Measurements from ENCODE around the gene VSIG10L.
A peak's percentile ranks its signal among the peaks of the same experiment; 100 is the strongest.

Gene VSIG10L

DNA sequence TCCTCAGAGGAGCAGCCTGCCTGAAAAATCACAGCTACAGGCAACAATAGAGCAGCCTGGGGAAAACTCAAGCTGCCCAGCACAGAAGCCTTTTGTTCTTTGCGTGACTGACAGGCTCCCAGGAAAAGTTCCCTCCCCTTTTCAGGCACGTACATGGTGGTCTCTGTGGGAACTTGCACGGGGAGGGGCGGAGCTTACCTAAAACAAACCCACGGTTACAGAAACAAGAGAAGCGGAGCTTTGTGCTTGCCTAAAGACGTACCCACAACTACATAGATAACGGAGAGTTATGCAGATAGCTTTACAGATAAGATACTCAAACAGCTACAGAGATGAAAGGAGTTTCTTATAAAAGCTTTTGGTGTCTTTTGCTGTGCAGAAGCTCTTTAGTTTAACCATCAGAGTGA, 12.8 kb upstream of the VSIG10L start:
- H4K91ac ChIP-seq (ENCODE audit: low read length): no peak overlapping the region
- H3K4me2 ChIP-seq (ENCODE audit: low read length, poor library complexity, severe bottlenecking): no peak overlapping the region
- no peak overlapping the region for H3K23ac ChIP-seq (ENCODE audit: low read length in 2 of 2)
- H2BK12ac ChIP-seq (ENCODE audit: low read length in 2 of 2): peak overlapping the region in 1 of 2 experiments; percentile 35
- no peak overlapping the region for H3K14ac ChIP-seq (ENCODE audit: low read length in 2 of 2)
- WGBS: 5% methylated on average over 4 of the region's 8 CpGs
- H3K4ac ChIP-seq (ENCODE audit: low read depth in 1 of 2, low read length in 2 of 2): no peak overlapping the region
- H3K9ac ChIP-seq (ENCODE audit: low read length): no peak overlapping the region
- H2BK5ac ChIP-seq (ENCODE audit: low read depth, low read length, poor library complexity, severe bottlenecking): no peak overlapping the region
- no peaks in the 10 kb centered on the region for H3K27me3 ChIP-seq (ENCODE audit: control insufficient read depth in 1 of 2, insufficient read depth in 1 of 2, low read length in 2 of 2)
- H3K27ac ChIP-seq (ENCODE audit: low read length, poor library complexity, severe bottlenecking): no peak overlapping the region
- peaks cover 12% of the 10 kb centered on the region for H3K4me1 ChIP-seq (ENCODE audit: control insufficient read depth, insufficient read depth, low read depth, low read length)
- DNase-seq: peak; percentile 46
- H2AFZ ChIP-seq (ENCODE audit: low read depth, low read length): no peak overlapping the region
- no peak overlapping the region for H2BK120ac ChIP-seq (ENCODE audit: low read depth, low read length)
- peaks cover 17% of the 10 kb centered on the region for H3K79me1 ChIP-seq (replicated peaks; ENCODE audit: low read length, poor library complexity, severe bottlenecking)
- H3K4me3 ChIP-seq (ENCODE audit: insufficient read depth in 1 of 2, low read depth in 1 of 2, low read length in 2 of 2): no peak overlapping the region
- no peak overlapping the region for H4K8ac ChIP-seq (ENCODE audit: low read length)
- peaks cover 33 to 44% of the 10 kb centered on the region in 2 experiments for H3K36me3 ChIP-seq (ENCODE audit: control insufficient read depth in 1 of 2, insufficient read depth in 2 of 2, low read depth in 1 of 2, low read length in 2 of 2)
- no peaks in the 10 kb centered on the region for H3K9me3 ChIP-seq (ENCODE audit: control insufficient read depth, low read length)
- no peak overlapping the region for H3K18ac ChIP-seq (ENCODE audit: low read depth in 1 of 2, low read length in 2 of 2)
- H2AK5ac ChIP-seq (ENCODE audit: low read length, severe bottlenecking): no peak overlapping the region
- H2BK15ac ChIP-seq (ENCODE audit: low read depth, poor library complexity, severe bottlenecking): no peak overlapping the region

DNA sequence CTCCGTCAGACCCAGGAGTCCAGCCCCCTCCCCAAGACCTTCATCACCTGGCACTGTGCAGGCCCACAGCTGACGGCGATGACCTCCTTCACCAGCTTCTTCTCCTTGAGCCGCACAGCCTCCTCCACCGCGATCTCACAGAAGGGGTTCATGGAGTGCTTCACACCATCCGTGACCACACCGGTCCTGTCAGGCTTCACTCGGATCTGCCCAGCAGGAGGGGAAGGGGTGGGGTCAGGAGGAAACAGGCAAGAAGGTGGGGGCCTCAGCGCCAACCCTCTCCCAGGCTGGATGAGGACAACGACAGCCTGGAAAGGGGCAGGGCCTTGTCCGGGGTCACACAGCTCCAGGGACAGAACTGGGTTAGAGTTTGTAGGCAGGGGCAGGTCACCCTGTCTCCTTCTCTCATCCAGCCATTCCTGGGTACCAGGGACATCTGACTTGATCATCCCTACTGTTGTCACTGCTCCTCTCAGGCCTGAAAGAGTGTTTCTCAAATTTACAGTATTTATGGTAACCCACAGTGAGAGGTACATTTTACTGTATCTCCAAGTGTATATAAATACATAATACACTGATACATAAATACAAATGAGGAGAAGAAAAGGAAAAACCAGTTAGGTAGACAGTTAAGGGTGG, 12.3 kb upstream of the VSIG10L start:
- H2BK15ac ChIP-seq (ENCODE audit: low read depth, poor library complexity, severe bottlenecking): no peak overlapping the region
- H2BK12ac ChIP-seq (ENCODE audit: low read length in 2 of 2): peak overlapping the region; percentile 0 to 69
- H3K79me1 ChIP-seq (replicated peaks; ENCODE audit: low read length, poor library complexity, severe bottlenecking): peaks cover 16% of the 10 kb centered on the region
- H3K4me2 ChIP-seq (ENCODE audit: low read length, poor library complexity, severe bottlenecking): no peak overlapping the region
- no peak overlapping the region for H2BK5ac ChIP-seq (ENCODE audit: low read depth, low read length, poor library complexity, severe bottlenecking)
- 56% methylated on average over 10 of the region's 12 CpGs for WGBS
- H3K23ac ChIP-seq (ENCODE audit: low read length in 2 of 2): no peak overlapping the region
- H3K36me3 ChIP-seq (ENCODE audit: control insufficient read depth in 1 of 2, insufficient read depth in 2 of 2, low read depth in 1 of 2, low read length in 2 of 2): peaks cover 38 to 44% of the 10 kb centered on the region in 2 experiments
- H2AFZ ChIP-seq (ENCODE audit: low read depth, low read length): no peak overlapping the region
- H3K18ac ChIP-seq (ENCODE audit: low read depth in 1 of 2, low read length in 2 of 2): peak overlapping the region; percentile 75 to 77
- H3K14ac ChIP-seq (ENCODE audit: low read length in 2 of 2): peak overlapping the region in 1 of 2 experiments; percentile 3
- H2BK120ac ChIP-seq (ENCODE audit: low read depth, low read length): no peak overlapping the region
- no peaks in the 10 kb centered on the region for H3K27me3 ChIP-seq (ENCODE audit: control insufficient read depth in 1 of 2, insufficient read depth in 1 of 2, low read length in 2 of 2)
- no peaks in the 10 kb centered on the region for H3K9me3 ChIP-seq (ENCODE audit: control insufficient read depth, low read length)
- no peak overlapping the region for H3K9ac ChIP-seq (ENCODE audit: low read length)
- peak overlapping the region; percentile 52 for H4K8ac ChIP-seq (ENCODE audit: low read length)
- peaks cover 10% of the 10 kb centered on the region for H3K4me1 ChIP-seq (ENCODE audit: control insufficient read depth, insufficient read depth, low read depth, low read length)
- no peak for DNase-seq
- H2AK5ac ChIP-seq (ENCODE audit: low read length, severe bottlenecking): no peak overlapping the region
- H3K4me3 ChIP-seq (ENCODE audit: insufficient read depth in 1 of 2, low read depth in 1 of 2, low read length in 2 of 2): no peak overlapping the region
- H3K27ac ChIP-seq (ENCODE audit: low read length, poor library complexity, severe bottlenecking): no peak overlapping the region
- peak overlapping the region; percentile 71 for H4K91ac ChIP-seq (ENCODE audit: low read length)
- H3K4ac ChIP-seq (ENCODE audit: low read depth in 1 of 2, low read length in 2 of 2): peak overlapping the region in 1 of 2 experiments; percentile 15

DNA sequence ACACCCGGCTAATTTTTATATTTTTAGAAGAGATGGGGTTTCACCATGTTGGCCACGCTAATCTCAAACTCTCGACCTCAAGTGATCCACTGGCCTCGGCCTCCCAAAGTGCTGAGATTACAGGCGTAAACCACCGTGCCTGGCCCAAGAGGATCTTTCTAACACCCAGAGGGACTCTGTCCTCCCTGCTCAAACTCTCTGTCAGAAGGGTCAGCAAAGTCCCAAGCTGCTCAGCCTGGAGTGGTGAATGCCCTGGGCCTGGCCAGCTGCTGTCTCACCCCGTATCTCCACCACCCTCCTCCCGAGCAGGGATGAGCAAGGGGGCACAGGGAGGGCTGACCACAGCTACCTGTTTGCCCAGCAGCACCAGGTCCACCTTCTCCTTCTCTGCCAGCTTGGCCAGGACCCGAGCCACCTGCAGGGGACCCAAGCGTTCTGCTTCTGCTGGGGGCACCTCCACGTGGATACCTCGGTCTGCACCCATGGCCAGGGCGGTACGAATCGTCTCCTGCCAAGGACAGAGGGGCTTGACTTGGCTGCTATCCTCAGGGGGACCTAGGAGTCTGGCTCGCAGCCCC, 10.9 kb upstream of the VSIG10L start:
- H3K23ac ChIP-seq (ENCODE audit: low read length in 2 of 2): no peak overlapping the region

DNA sequence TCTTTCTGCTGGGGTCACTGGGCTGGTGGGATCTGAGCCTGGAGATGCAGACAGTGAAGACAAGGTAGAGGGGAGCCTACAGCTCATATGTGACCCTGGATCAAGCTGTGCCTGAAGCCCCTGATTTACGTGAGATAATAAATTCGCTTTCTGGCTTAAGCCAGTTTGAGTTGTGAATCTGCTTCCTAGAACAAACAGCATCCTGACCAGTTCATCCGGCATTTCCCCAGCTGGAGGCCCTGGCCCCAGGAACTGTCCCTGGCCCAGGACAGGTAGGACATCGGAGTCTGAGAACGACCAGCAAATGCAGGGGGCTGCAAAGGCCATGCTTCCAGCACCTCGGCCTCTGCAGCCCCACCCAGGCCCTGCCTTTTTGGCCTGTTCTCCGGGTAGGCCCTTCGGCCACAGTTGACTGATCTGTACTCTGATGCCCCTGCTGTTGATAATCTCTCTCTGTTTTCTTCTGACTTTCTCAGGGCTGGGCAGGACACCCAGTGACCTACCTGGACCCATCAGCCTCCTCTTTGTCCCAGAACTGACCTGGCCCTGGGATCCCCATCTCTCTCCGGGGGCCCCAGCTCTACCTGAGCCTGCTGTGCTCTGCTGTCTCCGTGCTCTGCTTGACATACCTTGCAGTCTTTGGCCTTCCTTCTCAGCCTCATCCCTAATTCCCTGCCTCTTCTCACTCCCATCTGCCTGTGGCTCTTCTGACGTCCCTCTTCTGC, 9.5 kb upstream of the VSIG10L start:
- Histone ChIP-seq H2BK5ac (ENCODE audit: low read depth, low read length, poor library complexity, severe bottlenecking) (no peak overlapping the region), H2BK12ac (ENCODE audit: low read length in 2 of 2) (peak overlapping the region in 1 of 2 experiments; percentile 6), H3K27me3 (ENCODE audit: control insufficient read depth in 1 of 2, insufficient read depth in 1 of 2, low read length in 2 of 2) (no peaks in the 10 kb centered on the region), H3K36me3 (ENCODE audit: control insufficient read depth in 1 of 2, insufficient read depth in 2 of 2, low read depth in 1 of 2, low read length in 2 of 2) (peaks cover 49 to 61% of the 10 kb centered on the region in 2 experiments), H2BK15ac (ENCODE audit: low read depth, poor library complexity, severe bottlenecking) (peak overlapping the region; percentile 37), H2BK120ac (ENCODE audit: low read depth, low read length) (no peak overlapping the region), H3K79me1 (replicated peaks; ENCODE audit: low read length, poor library complexity, severe bottlenecking) (peaks cover 7% of the 10 kb centered on the region), H4K91ac (ENCODE audit: low read length) (no peak overlapping the region), H3K23ac (ENCODE audit: low read length in 2 of 2) (no peak overlapping the region), H2AFZ (ENCODE audit: low read depth, low read length) (no peak overlapping the region), H3K9me3 (ENCODE audit: control insufficient read depth, low read length) (no peaks in the 10 kb centered on the region), H3K4me1 (ENCODE audit: control insufficient read depth, insufficient read depth, low read depth, low read length) (peaks cover 7% of the 10 kb centered on the region), H3K14ac (ENCODE audit: low read length in 2 of 2) (no peak overlapping the region), H4K8ac (ENCODE audit: low read length) (no peak overlapping the region), H3K27ac (ENCODE audit: low read length, poor library complexity, severe bottlenecking) (no peak overlapping the region), H3K4ac (ENCODE audit: low read depth in 1 of 2, low read length in 2 of 2) (no peak overlapping the region), H3K18ac (ENCODE audit: low read depth in 1 of 2, low read length in 2 of 2) (peak overlapping the region in 1 of 2 experiments; percentile 67), H3K4me3 (ENCODE audit: insufficient read depth in 1 of 2, low read depth in 1 of 2, low read length in 2 of 2) (no peak overlapping the region), H2AK5ac (ENCODE audit: low read length, severe bottlenecking) (no peak overlapping the region), H3K4me2 (ENCODE audit: low read length, poor library complexity, severe bottlenecking) (no peak overlapping the region), H3K9ac (ENCODE audit: low read length) (no peak overlapping the region)
- no peak for DNase-seq
- WGBS: 97% methylated on average over 11 of the region's 11 CpGs

More for the DNA sequence above, 10.9 kb upstream of the VSIG10L start:
- Histone ChIP-seq H2BK5ac (ENCODE audit: low read depth, low read length, poor library complexity, severe bottlenecking) (no peak overlapping the region), H3K4me2 (ENCODE audit: low read length, poor library complexity, severe bottlenecking) (no peak overlapping the region), H3K4me3 (ENCODE audit: insufficient read depth in 1 of 2, low read depth in 1 of 2, low read length in 2 of 2) (no peak overlapping the region), H3K27ac (ENCODE audit: low read length, poor library complexity, severe bottlenecking) (no peak overlapping the region), H2BK15ac (ENCODE audit: low read depth, poor library complexity, severe bottlenecking) (no peak overlapping the region), H3K4ac (ENCODE audit: low read depth in 1 of 2, low read length in 2 of 2) (no peak overlapping the region), H2BK12ac (ENCODE audit: low read length in 2 of 2) (no peak overlapping the region), H2BK120ac (ENCODE audit: low read depth, low read length) (no peak overlapping the region), H3K27me3 (ENCODE audit: control insufficient read depth in 1 of 2, insufficient read depth in 1 of 2, low read length in 2 of 2) (no peaks in the 10 kb centered on the region), H3K4me1 (ENCODE audit: control insufficient read depth, insufficient read depth, low read depth, low read length) (peaks cover 7% of the 10 kb centered on the region), H3K79me1 (replicated peaks; ENCODE audit: low read length, poor library complexity, severe bottlenecking) (peaks cover 10% of the 10 kb centered on the region), H4K91ac (ENCODE audit: low read length) (peak overlapping the region; percentile 54), H3K36me3 (ENCODE audit: control insufficient read depth in 1 of 2, insufficient read depth in 2 of 2, low read depth in 1 of 2, low read length in 2 of 2) (peaks cover 41 to 50% of the 10 kb centered on the region in 2 experiments), H3K14ac (ENCODE audit: low read length in 2 of 2) (no peak overlapping the region), H2AK5ac (ENCODE audit: low read length, severe bottlenecking) (no peak overlapping the region), H2AFZ (ENCODE audit: low read depth, low read length) (no peak overlapping the region), H4K8ac (ENCODE audit: low read length) (no peak overlapping the region), H3K9me3 (ENCODE audit: control insufficient read depth, low read length) (no peaks in the 10 kb centered on the region), H3K9ac (ENCODE audit: low read length) (no peak overlapping the region), H3K18ac (ENCODE audit: low read depth in 1 of 2, low read length in 2 of 2) (no peak overlapping the region)
- DNase-seq: no peak
- 96% methylated on average over 15 of the region's 16 CpGs for WGBS
